ENCODE data around the gene GJB6. TPM values are rescaled to one million over a fixed set of nuclear protein-coding genes. Genes with fewer than 3 reads are reported as not detected.
"Not testable (repeated sequence)": the region's sequence is repeated elsewhere in the genome, so short reads cannot be mapped to it uniquely, and the experiment has no call there.

The GJB6 gene
- total RNA-seq = 0.96 and 1.3 TPM in 2 replicates

- intact Hi-C loops (cut with micrococcal nuclease) = loop anchor here (1.0 kb wide), 1 partner anchor 13 kb away; no protein-coding TSS in a partner anchor
Observed at GRCh38 chr13:20231839-20232555, at the start of gene GJB6. TSS of gene GJB6 (minus strand) at chr13:20232319. CDS start at chr13:20223480, 8,839 bp downstream.

- intact Hi-C loops (cut with micrococcal nuclease) = not testable (repeated sequence)
Observed at GRCh38 chr13:20276901-20277300, 44.8 kb upstream of the GJB6 start.

GRCh38 chr13:20274466-20274865 lies 42.3 kb upstream of the GJB6 start:
- intact Hi-C loops (cut with micrococcal nuclease) = no loop called here

GRCh38 chr13:20272588-20273171 lies 40.6 kb upstream of the GJB6 start:
- intact Hi-C loops (cut with micrococcal nuclease) = no loop called here

GRCh38 chr13:20272104-20272503 lies 40.0 kb upstream of the GJB6 start:
- intact Hi-C loops (cut with micrococcal nuclease) = no loop called here

- intact Hi-C loops (cut with micrococcal nuclease) = no loop called here
Observed at GRCh38 chr13:20271441-20271840, 39.3 kb upstream of the GJB6 start.

- intact Hi-C loops (cut with micrococcal nuclease) = no loop called here
Observed at GRCh38 chr13:20270163-20270865, 38.2 kb upstream of the GJB6 start.

- intact Hi-C loops (cut with micrococcal nuclease) = no loop called here
Observed at GRCh38 chr13:20264271-20265018, 32.3 kb upstream of the GJB6 start.

- intact Hi-C loops (cut with micrococcal nuclease) = no loop called here
Observed at GRCh38 chr13:20263393-20264044, 31.4 kb upstream of the GJB6 start.

GRCh38 chr13:20258963-20259288 lies 26.8 kb upstream of the GJB6 start:
- intact Hi-C loops (cut with micrococcal nuclease) = no loop called here

- intact Hi-C loops (cut with micrococcal nuclease) = no loop called here
Observed at GRCh38 chr13:20258208-20258962, 26.3 kb upstream of the GJB6 start.

GRCh38 chr13:20254076-20254475 lies 22.0 kb upstream of the GJB6 start:
- intact Hi-C loops (cut with micrococcal nuclease) = no loop called here

- intact Hi-C loops (cut with micrococcal nuclease) = no loop called here
Observed at GRCh38 chr13:20249913-20250312, 17.8 kb upstream of the GJB6 start.

- intact Hi-C loops (cut with micrococcal nuclease) = no loop called here
Observed at GRCh38 chr13:20247963-20248362, 15.8 kb upstream of the GJB6 start.

- intact Hi-C loops (cut with micrococcal nuclease) = no loop called here
Observed at GRCh38 chr13:20247403-20247802, 15.3 kb upstream of the GJB6 start.

GRCh38 chr13:20241593-20241992 lies 9.5 kb upstream of the GJB6 start:
- intact Hi-C loops (cut with micrococcal nuclease) = no loop called here

- intact Hi-C loops (cut with micrococcal nuclease) = no loop called here
Observed at GRCh38 chr13:20239748-20240147, 7.6 kb upstream of the GJB6 start.

- intact Hi-C loops (cut with micrococcal nuclease) = no loop called here
Observed at GRCh38 chr13:20232556-20233277, 598 bp upstream of the GJB6 start.

- intact Hi-C loops (cut with micrococcal nuclease) = loop anchor here (1.0 kb wide), 1 partner anchor 12 kb away; no protein-coding TSS in a partner anchor
Observed at GRCh38 chr13:20230913-20231838, 943 bp downstream of the GJB6 start.
